Naive thymus-derived CD4-positive, alpha-beta T cell (primary cell): ENCODE data around the gene BPIFA1. TPM values are rescaled to one million over a fixed set of nuclear protein-coding genes. Genes with fewer than 3 reads are reported as not detected.

Experiments used
- ATAC-seq: fragments of 150-1000 bp; cut with Tn5 transposase; 2 replicates; pipeline ENCODE4 v1.10.0; 2021; ENCODE audit warnings: mild to moderate bottlenecking, moderate library complexity
- CTCF ChIA-PET: fragments of 350-600 bp; sonication (Branson Sonifier 250); formaldehyde crosslinking; loops from one replicate; lab custom pipeline; 2021; ENCODE audit warnings: antibody characterized with exemption; lab: Charles Lee
- POLR2A ChIA-PET: fragments of 350-600 bp; sonication (Branson Sonifier 250); formaldehyde crosslinking; loops from one replicate; lab custom pipeline; 2021; ENCODE audit warnings: antibody characterized with exemption, inconsistent platforms; lab: Charles Lee
- DNase-seq, 9 donors: peaks; one replicate each; pipeline versions ENCODE4 v3.0.0 to v3.0.0-alpha.2; 2020 to 2022; ENCODE audit warnings: mixed read lengths in 1 of 9
- H3K27ac ChIP-seq: one replicate; pipeline ENCODE4 v1.7.0; 2013; ENCODE audit warnings: mild to moderate bottlenecking, low read depth, low read length, moderate library complexity
- H3K27me3 ChIP-seq, 2 donors: one replicate each; pipeline ENCODE4 v1.7.0; 2013; ENCODE audit warnings: low read length in 2 of 2, mild to moderate bottlenecking in 2 of 2, moderate library complexity in 2 of 2; ENCODE audit not compliant: control insufficient read depth in 2 of 2, insufficient read depth in 2 of 2
- H3K36me3 ChIP-seq, 3 experiments: 1 replicate in 2 of 3; 2 replicates in 1 of 3; pipeline ENCODE4 v1.7.0; 2013; ENCODE audit warnings: low read length in 3 of 3, mild to moderate bottlenecking in 3 of 3, moderate library complexity in 1 of 3; ENCODE audit not compliant: insufficient read depth in 3 of 3, control insufficient read depth in 2 of 3
- H3K4me1 ChIP-seq, 2 donors: one replicate each; pipeline ENCODE4 v1.7.0; 2013; ENCODE audit warnings: low read length in 2 of 2, mild to moderate bottlenecking in 2 of 2, moderate library complexity in 1 of 2; ENCODE audit not compliant: control insufficient read depth in 2 of 2, insufficient read depth in 2 of 2
- H3K4me3 ChIP-seq: 2 replicates; pipeline ENCODE4 v1.7.0; 2013; ENCODE audit warnings: mild to moderate bottlenecking, low read length
- H3K9me3 ChIP-seq, 3 experiments: 1 replicate in 2 of 3; 2 replicates in 1 of 3; pipeline ENCODE4 v1.7.0; 2013; ENCODE audit warnings: low read length in 3 of 3; ENCODE audit not compliant: control insufficient read depth in 2 of 3
- H3K27ac Mint-ChIP-seq, 9 donors: one replicate each; pipeline ENCODE4 v1.8.0; 2020 to 2022; ENCODE audit warnings: mixed read lengths in 9 of 9, mild to moderate bottlenecking in 8 of 9, moderate library complexity in 5 of 9, inconsistent platforms in 2 of 9
- H3K27me3 Mint-ChIP-seq, 5 donors: one replicate each; pipeline ENCODE4 v1.8.0; 2021 to 2022; ENCODE audit warnings: mixed read lengths in 5 of 5, mild to moderate bottlenecking in 1 of 5
- H3K36me3 Mint-ChIP-seq, 5 donors: one replicate each; pipeline ENCODE4 v1.8.0; 2020 to 2022; ENCODE audit warnings: mixed read lengths in 5 of 5, mild to moderate bottlenecking in 3 of 5, inconsistent platforms in 1 of 5
- H3K4me1 Mint-ChIP-seq, 7 donors: one replicate each; pipeline ENCODE4 v1.8.0; 2020 to 2022; ENCODE audit warnings: mixed read lengths in 7 of 7, mild to moderate bottlenecking in 3 of 7, inconsistent platforms in 1 of 7
- H3K4me3 Mint-ChIP-seq, 10 donors: one replicate each; pipeline ENCODE4 v1.8.0; 2020 to 2022; ENCODE audit warnings: mild to moderate bottlenecking in 10 of 10, mixed read lengths in 10 of 10, moderate library complexity in 6 of 10, inconsistent platforms in 2 of 10
- H3K9me3 Mint-ChIP-seq, 11 donors: one replicate each; pipeline ENCODE4 v1.8.0; 2020 to 2022; ENCODE audit warnings: mixed read lengths in 11 of 11, mild to moderate bottlenecking in 4 of 11, inconsistent platforms in 1 of 11, moderate library complexity in 1 of 11
- intact Hi-C, 2 donors: fragments of 100-400 bp; cut with micrococcal nuclease; formaldehyde crosslinking; loops; one replicate each; pipeline ENCODE4 v1.15.1; 2023
- polyA plus RNA-seq, 2 donors: library from polyadenylated mRNA; unstranded; fragments of 300-500 nt; fragmentation: Illumina TruSeq; gene quantifications; one replicate each; pipeline ENCODE4 v1.2.3, GENCODE V29; 2021
- total RNA-seq, 6 experiments: library from RNA in 5 of 6; stranded (reverse) in 5 of 6; gene quantifications; 1 replicate in 5 of 6; 2 replicates in 1 of 6; pipeline ENCODE4 v1.2.3 and lab custom pipeline; 2021 to 2026

Gene BPIFA1
- total and polyA plus RNA-seq, 7 experiments from 2014 or later: not detected

GRCh38 chr20:33279261-33279910, 43.6 kb downstream of the BPIFA1 start:
- Mint-ChIP-seq H3K27ac (peak overlapping the region in 1 of 9 donors; percentile 46), H3K4me3 (no peak overlapping the region), H3K9me3 (peaks cover 0 to 2% (median 0%) of the 10 kb centered on the region in 11 donors), H3K27me3 (peaks cover 0 to 26% (median 5%) of the 10 kb centered on the region in 5 donors), H3K36me3 (no peaks in the 10 kb centered on the region), H3K4me1 (no peaks in the 10 kb centered on the region)
- Histone ChIP-seq H3K27me3 (no peaks in the 10 kb centered on the region), H3K27ac (no peak overlapping the region), H3K4me1 (no peaks in the 10 kb centered on the region), H3K9me3 (no peaks in the 10 kb centered on the region), H3K36me3 (no peaks in the 10 kb centered on the region), H3K4me3 (no peak overlapping the region)
- CTCF ChIA-PET: no interaction called here
- POLR2A ChIA-PET: no interaction called here
- intact Hi-C loops: no loop called here
- ATAC-seq (no peak), DNase-seq (no peak)

- ChIA-PET POLR2A (no interaction called here), CTCF (no interaction called here)
- DNase-seq (no peak), ATAC-seq (no peak)
- Histone ChIP-seq H3K4me3 (no peak overlapping the region), H3K36me3 (no peaks in the 10 kb centered on the region), H3K9me3 (no peaks in the 10 kb centered on the region), H3K4me1 (no peaks in the 10 kb centered on the region), H3K27me3 (no peaks in the 10 kb centered on the region), H3K27ac (no peak overlapping the region)
- peaks cover 0 to 31% (median 9%) of the 10 kb centered on the region in 5 donors for H3K27me3 Mint-ChIP-seq
- H3K36me3 Mint-ChIP-seq: no peaks in the 10 kb centered on the region
- no peak overlapping the region for H3K4me3 Mint-ChIP-seq
- H3K9me3 Mint-ChIP-seq: peaks cover 0 to 2% (median 0%) of the 10 kb centered on the region in 11 donors
- intact Hi-C loops: no loop called here
- peak overlapping the region in 1 of 9 donors; percentile 46 for H3K27ac Mint-ChIP-seq
- no peaks in the 10 kb centered on the region for H3K4me1 Mint-ChIP-seq
These were observed 44.3 kb downstream of the BPIFA1 start for GRCh38 chr20:33280000-33280680.

- no peak overlapping the region for H3K4me3 Mint-ChIP-seq
- Histone ChIP-seq H3K9me3 (no peaks in the 10 kb centered on the region), H3K4me1 (no peaks in the 10 kb centered on the region), H3K27ac (no peak overlapping the region), H3K4me3 (no peak overlapping the region), H3K27me3 (no peaks in the 10 kb centered on the region), H3K36me3 (no peaks in the 10 kb centered on the region)
- DNase-seq: no peak
- H3K27ac Mint-ChIP-seq: no peak overlapping the region
- H3K36me3 Mint-ChIP-seq: no peaks in the 10 kb centered on the region
- ATAC-seq: no peak
- CTCF ChIA-PET: no interaction called here
- intact Hi-C loops: no loop called here
- H3K9me3 Mint-ChIP-seq: peaks cover 0 to 2% (median 0%) of the 10 kb centered on the region in 11 donors
- POLR2A ChIA-PET: no interaction called here
- peaks cover 0 to 31% (median 9%) of the 10 kb centered on the region in 5 donors for H3K27me3 Mint-ChIP-seq
- no peaks in the 10 kb centered on the region for H3K4me1 Mint-ChIP-seq
These were observed 45.0 kb downstream of the BPIFA1 start for GRCh38 chr20:33280775-33281174.

- CTCF ChIA-PET: no interaction called here
- Mint-ChIP-seq H3K27me3 (peaks cover 0 to 31% (median 12%) of the 10 kb centered on the region in 5 donors), H3K4me3 (no peak overlapping the region), H3K4me1 (no peaks in the 10 kb centered on the region), H3K27ac (no peak overlapping the region), H3K36me3 (no peaks in the 10 kb centered on the region), H3K9me3 (peaks cover 0 to 2% (median 0%) of the 10 kb centered on the region in 11 donors)
- no peaks in the 10 kb centered on the region for H3K4me1 ChIP-seq
- H3K36me3 ChIP-seq: no peaks in the 10 kb centered on the region
- ATAC-seq (no peak), DNase-seq (no peak)
- no peak overlapping the region for H3K4me3 ChIP-seq
- intact Hi-C loops: no loop called here
- H3K27ac ChIP-seq: no peak overlapping the region
- POLR2A ChIA-PET: no interaction called here
- no peaks in the 10 kb centered on the region for H3K27me3 ChIP-seq
- no peaks in the 10 kb centered on the region for H3K9me3 ChIP-seq
These were observed 45.9 kb downstream of the BPIFA1 start for GRCh38 chr20:33281550-33282146.

- POLR2A ChIA-PET: no interaction called here
- ATAC-seq (no peak), DNase-seq (no peak)
- Mint-ChIP-seq H3K36me3 (no peaks in the 10 kb centered on the region), H3K27ac (no peak overlapping the region), H3K9me3 (peaks cover 0 to 2% (median 0%) of the 10 kb centered on the region in 11 donors), H3K4me3 (no peak overlapping the region), H3K4me1 (no peaks in the 10 kb centered on the region), H3K27me3 (peaks cover 3 to 30% (median 12%) of the 10 kb centered on the region in 5 donors)
- Histone ChIP-seq H3K36me3 (no peaks in the 10 kb centered on the region), H3K9me3 (no peaks in the 10 kb centered on the region), H3K4me1 (no peaks in the 10 kb centered on the region), H3K4me3 (no peak overlapping the region), H3K27me3 (no peaks in the 10 kb centered on the region), H3K27ac (no peak overlapping the region)
- intact Hi-C loops: no loop called here
- CTCF ChIA-PET: no interaction called here
These were observed 46.6 kb downstream of the BPIFA1 start for GRCh38 chr20:33282196-33282934.

- H3K27me3 Mint-ChIP-seq: peaks cover 3 to 23% (median 7%) of the 10 kb centered on the region in 5 donors
- H3K9me3 ChIP-seq: no peaks in the 10 kb centered on the region
- H3K4me3 Mint-ChIP-seq: no peak within 1 kb of the TSS
- ChIA-PET CTCF (no interaction called here), POLR2A (no interaction called here)
- H3K27ac ChIP-seq: no peak within 1 kb of the TSS
- H3K4me3 ChIP-seq: no peak within 1 kb of the TSS
- intact Hi-C loops: no loop called here
- no peaks in the 10 kb centered on the region for H3K27me3 ChIP-seq
- no peaks in the 10 kb centered on the region for H3K36me3 Mint-ChIP-seq
- no peak for DNase-seq
- peaks cover 0 to 2% (median 0%) of the 10 kb centered on the region in 11 donors for H3K9me3 Mint-ChIP-seq
- H3K36me3 ChIP-seq: no peaks in the 10 kb centered on the region
- no peaks in the 10 kb centered on the region for H3K4me1 ChIP-seq
- ATAC-seq: no peak
- no peak within 1 kb of the TSS for H3K27ac Mint-ChIP-seq
- no peaks in the 10 kb centered on the region for H3K4me1 Mint-ChIP-seq
These were observed 47.3 kb downstream of the BPIFA1 start, which contains the start of gene BPIFB1 for GRCh38 chr20:33282991-33283555. Gene BPIFB1, plus strand, starts transcription at chr20:33283214. Its CDS starts 2,860 bp downstream, at chr20:33286074.
